Measurements from ENCODE around the gene TMEM131L. TPM values are rescaled to one million over a fixed set of nuclear protein-coding genes. Genes with fewer than 3 reads are reported as not detected.
A peak's percentile ranks its signal among the peaks of the same experiment; 100 is the strongest.

The TMEM131L gene
- polyA plus RNA-seq, 1 donor (not counting 4 experiments of a cell fraction or from before 2014, with no cell fraction given): 10.3 TPM

DNA sequence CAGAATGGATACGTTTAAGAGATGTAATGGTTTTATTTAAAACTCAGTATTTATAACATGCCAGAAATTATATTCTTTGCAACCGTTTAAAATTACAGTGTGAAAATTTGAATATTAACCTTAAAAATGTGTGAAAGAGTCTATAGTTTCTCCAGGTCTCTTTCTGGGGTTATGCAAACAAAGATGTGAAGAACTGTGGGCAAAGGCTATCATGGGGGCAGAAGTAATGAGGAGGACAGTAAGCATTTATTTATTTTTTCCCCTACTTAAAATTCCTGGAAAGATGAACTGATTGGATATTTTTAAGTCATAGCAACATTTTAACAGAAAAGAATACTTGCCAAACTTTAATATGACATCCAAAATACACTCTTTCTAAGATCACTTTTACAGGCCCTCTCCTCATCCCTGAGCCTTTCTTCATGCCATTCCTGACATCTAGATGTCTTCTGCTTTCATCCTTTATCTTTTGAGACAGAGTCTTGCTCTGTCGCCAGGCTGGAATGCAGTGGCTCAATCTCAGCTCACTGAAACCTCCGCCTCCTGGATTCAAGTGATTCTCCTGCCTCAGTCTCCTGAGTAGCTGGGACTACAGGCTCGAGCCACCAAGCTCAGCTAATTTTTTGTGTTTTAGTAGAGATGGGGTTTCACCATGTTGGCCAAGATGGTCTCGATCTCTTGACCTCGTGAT lies 46.1 kb downstream of the TMEM131L start:
- FAIRE-seq: peak; percentile 48
- dilution Hi-C loops (cut with MboI; ENCODE audit: extremely low pct_ligation_motif_present, low sequenced_read_pairs): no loop called here
- no peak overlapping the region for H3K4me2 ChIP-seq (ENCODE audit: control insufficient read depth, extremely low read depth, insufficient read depth, low read depth, low read length)
- DNase-seq (ENCODE audit: low read depth, low spot score): no peak
- H2AFZ ChIP-seq (ENCODE audit: control insufficient read depth, low read length): no peak overlapping the region
- H3K27ac ChIP-seq (ENCODE audit: control insufficient read depth, insufficient read depth, low read length): no peak overlapping the region
- no peaks in the 10 kb centered on the region for H4K20me1 ChIP-seq (ENCODE audit: control insufficient read depth, extremely low read depth, insufficient read depth, low read length)
- peaks cover 27% of the 10 kb centered on the region for H3K4me1 ChIP-seq (ENCODE audit: control insufficient read depth, extremely low read depth, insufficient read depth, low read length)
- TF ChIP-seq EZH2 (IDR thresholded peaks at IDR 0.05; ENCODE audit: low read length): no peak
- TF ChIP-seq, protein P1, sequence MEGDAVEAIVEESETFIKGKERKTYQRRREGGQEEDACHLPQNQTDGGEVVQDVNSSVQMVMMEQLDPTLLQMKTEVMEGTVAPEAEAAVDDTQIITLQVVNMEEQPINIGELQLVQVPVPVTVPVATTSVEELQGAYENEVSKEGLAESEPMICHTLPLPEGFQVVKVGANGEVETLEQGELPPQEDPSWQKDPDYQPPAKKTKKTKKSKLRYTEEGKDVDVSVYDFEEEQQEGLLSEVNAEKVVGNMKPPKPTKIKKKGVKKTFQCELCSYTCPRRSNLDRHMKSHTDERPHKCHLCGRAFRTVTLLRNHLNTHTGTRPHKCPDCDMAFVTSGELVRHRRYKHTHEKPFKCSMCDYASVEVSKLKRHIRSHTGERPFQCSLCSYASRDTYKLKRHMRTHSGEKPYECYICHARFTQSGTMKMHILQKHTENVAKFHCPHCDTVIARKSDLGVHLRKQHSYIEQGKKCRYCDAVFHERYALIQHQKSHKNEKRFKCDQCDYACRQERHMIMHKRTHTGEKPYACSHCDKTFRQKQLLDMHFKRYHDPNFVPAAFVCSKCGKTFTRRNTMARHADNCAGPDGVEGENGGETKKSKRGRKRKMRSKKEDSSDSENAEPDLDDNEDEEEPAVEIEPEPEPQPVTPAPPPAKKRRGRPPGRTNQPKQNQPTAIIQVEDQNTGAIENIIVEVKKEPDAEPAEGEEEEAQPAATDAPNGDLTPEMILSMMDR (optimal IDR thresholded peaks at IDR 0.05 in 1 of 3, IDR thresholded peaks at IDR 0.05 in 1 of 3, conservative IDR thresholded peaks at IDR 0.05 in 1 of 3; ENCODE audit: extremely low read depth in 1 of 3, insufficient read depth in 2 of 3, low read length in 3 of 3): no peak
- H3K9me1 ChIP-seq (ENCODE audit: control insufficient read depth, extremely low read depth, insufficient read depth, low read length): no peaks in the 10 kb centered on the region
- H3K4me3 ChIP-seq (ENCODE audit: control insufficient read depth in 2 of 3, extremely low read depth in 1 of 3, insufficient read depth in 2 of 3, low read depth in 1 of 3, low read length in 3 of 3): no peak overlapping the region
- peaks cover 2% of the 10 kb centered on the region for H3K9me3 ChIP-seq (ENCODE audit: control insufficient read depth, low read depth, low read length)
- no peaks in the 10 kb centered on the region for H3K36me3 ChIP-seq (ENCODE audit: control insufficient read depth in 2 of 2, extremely low read depth in 1 of 2, insufficient read depth in 2 of 2, low read length in 2 of 2)
- H3K27me3 ChIP-seq (ENCODE audit: control insufficient read depth, extremely low read depth, insufficient read depth, low read length): no peaks in the 10 kb centered on the region
- H3K9ac ChIP-seq (ENCODE audit: control insufficient read depth, extremely low read depth, insufficient read depth, low read length): no peak overlapping the region
- no peaks in the 10 kb centered on the region for H3K79me2 ChIP-seq (ENCODE audit: control insufficient read depth, insufficient read depth, low read length)

DNA sequence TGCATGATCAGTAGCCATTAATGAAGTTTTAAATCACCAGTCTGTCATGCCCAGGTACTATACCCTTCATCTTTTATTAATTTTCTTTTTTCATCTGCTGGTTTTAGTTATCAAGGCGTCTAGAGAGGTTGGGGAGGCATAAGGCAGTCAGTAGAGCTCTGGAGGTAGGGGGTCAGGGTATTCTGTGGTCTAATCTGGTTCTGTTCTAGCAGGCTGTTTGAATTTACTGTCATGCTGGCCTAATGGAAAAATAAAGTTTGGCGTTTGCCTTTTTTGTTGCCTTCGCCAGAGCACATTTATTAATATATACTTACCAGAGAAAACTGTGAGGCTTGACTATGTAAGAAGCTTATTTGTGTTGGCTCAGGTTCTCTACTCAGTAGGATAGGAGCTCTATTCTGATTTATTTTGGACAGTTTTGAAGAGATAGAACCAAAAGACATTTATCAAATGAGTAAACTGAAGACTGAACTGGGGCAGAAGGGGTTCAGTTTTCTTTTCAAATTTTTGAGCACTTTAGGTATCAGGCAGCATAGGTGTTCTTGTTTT lies 46.9 kb downstream of the TMEM131L start:
- Histone ChIP-seq H3K4me2 (ENCODE audit: control insufficient read depth, extremely low read depth, insufficient read depth, low read depth, low read length) (no peak overlapping the region), H3K27ac (ENCODE audit: control insufficient read depth, insufficient read depth, low read length) (no peak overlapping the region)

More for the DNA sequence above, 46.9 kb downstream of the TMEM131L start:
- Histone ChIP-seq H4K20me1 (ENCODE audit: control insufficient read depth, extremely low read depth, insufficient read depth, low read length) (no peaks in the 10 kb centered on the region), H3K9ac (ENCODE audit: control insufficient read depth, extremely low read depth, insufficient read depth, low read length) (no peak overlapping the region), H3K9me3 (ENCODE audit: control insufficient read depth, low read depth, low read length) (peaks cover 2% of the 10 kb centered on the region), H3K27me3 (ENCODE audit: control insufficient read depth, extremely low read depth, insufficient read depth, low read length) (no peaks in the 10 kb centered on the region), H2AFZ (ENCODE audit: control insufficient read depth, low read length) (no peak overlapping the region), H3K4me1 (ENCODE audit: control insufficient read depth, extremely low read depth, insufficient read depth, low read length) (peaks cover 24% of the 10 kb centered on the region), H3K4me3 (ENCODE audit: control insufficient read depth in 2 of 3, extremely low read depth in 1 of 3, insufficient read depth in 2 of 3, low read depth in 1 of 3, low read length in 3 of 3) (no peak overlapping the region), H3K9me1 (ENCODE audit: control insufficient read depth, extremely low read depth, insufficient read depth, low read length) (no peaks in the 10 kb centered on the region), H3K36me3 (ENCODE audit: control insufficient read depth in 2 of 2, extremely low read depth in 1 of 2, insufficient read depth in 2 of 2, low read length in 2 of 2) (no peaks in the 10 kb centered on the region), H3K79me2 (ENCODE audit: control insufficient read depth, insufficient read depth, low read length) (no peaks in the 10 kb centered on the region)
- no peak for FAIRE-seq
- dilution Hi-C loops (cut with MboI; ENCODE audit: extremely low pct_ligation_motif_present, low sequenced_read_pairs): no loop called here
- no peak for DNase-seq (ENCODE audit: low read depth, low spot score)
- TF ChIP-seq, protein P1 (optimal IDR thresholded peaks at IDR 0.05 in 1 of 3, IDR thresholded peaks at IDR 0.05 in 1 of 3, conservative IDR thresholded peaks at IDR 0.05 in 1 of 3; ENCODE audit: extremely low read depth in 1 of 3, insufficient read depth in 2 of 3, low read length in 3 of 3): no peak

All from keratinocyte (primary cell).